GM12874 (cell line): ENCODE measurements around the gene ABI1.

ENCODE experiments used
- TF ChIP-seq, protein P1 (sequence below): IDR thresholded peaks from 2 replicates; pipeline ENCODE4 v1.5.1; 2011; ENCODE audit warnings: low read depth, mild to moderate bottlenecking, control low read depth, low read length, moderate library complexity; ENCODE audit not compliant: insufficient read depth

ABI1 gene

DNA sequence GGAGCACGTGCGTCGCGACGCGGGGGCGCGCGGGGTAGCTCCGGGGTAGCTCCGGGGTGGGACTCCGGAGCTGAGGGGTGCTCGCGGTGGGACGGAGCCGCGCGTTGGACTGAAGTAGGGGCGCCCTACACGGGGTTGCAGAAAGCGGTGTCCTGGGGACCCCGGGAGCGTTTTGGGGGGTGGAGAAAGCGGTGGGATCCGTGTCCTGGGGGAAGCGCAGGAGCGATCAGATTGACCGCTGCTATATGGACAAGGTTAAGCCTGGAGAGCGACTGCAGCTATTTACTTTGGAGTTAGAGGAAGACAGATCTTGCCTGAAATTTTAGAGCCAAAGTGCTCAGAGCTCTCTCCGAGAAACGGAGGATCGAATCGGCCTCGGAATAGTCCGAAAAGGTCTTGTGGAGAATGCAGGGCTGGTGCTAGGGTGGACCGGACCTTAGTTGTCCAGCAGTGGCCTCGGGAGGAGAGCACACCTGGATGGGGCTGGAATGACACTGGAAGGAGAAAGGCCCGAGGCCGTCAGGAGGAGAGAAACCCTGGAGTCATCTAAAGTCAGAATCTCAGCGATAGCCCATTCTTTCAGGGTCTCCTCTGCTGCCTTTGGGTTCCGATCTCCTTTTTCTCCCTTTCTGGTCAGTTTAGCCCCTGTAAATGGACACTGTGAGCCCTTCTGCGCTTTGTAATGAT lies 162.7 kb downstream of the ABI1 start:
- TF ChIP-seq, protein P1, sequence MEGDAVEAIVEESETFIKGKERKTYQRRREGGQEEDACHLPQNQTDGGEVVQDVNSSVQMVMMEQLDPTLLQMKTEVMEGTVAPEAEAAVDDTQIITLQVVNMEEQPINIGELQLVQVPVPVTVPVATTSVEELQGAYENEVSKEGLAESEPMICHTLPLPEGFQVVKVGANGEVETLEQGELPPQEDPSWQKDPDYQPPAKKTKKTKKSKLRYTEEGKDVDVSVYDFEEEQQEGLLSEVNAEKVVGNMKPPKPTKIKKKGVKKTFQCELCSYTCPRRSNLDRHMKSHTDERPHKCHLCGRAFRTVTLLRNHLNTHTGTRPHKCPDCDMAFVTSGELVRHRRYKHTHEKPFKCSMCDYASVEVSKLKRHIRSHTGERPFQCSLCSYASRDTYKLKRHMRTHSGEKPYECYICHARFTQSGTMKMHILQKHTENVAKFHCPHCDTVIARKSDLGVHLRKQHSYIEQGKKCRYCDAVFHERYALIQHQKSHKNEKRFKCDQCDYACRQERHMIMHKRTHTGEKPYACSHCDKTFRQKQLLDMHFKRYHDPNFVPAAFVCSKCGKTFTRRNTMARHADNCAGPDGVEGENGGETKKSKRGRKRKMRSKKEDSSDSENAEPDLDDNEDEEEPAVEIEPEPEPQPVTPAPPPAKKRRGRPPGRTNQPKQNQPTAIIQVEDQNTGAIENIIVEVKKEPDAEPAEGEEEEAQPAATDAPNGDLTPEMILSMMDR, result no peak

DNA sequence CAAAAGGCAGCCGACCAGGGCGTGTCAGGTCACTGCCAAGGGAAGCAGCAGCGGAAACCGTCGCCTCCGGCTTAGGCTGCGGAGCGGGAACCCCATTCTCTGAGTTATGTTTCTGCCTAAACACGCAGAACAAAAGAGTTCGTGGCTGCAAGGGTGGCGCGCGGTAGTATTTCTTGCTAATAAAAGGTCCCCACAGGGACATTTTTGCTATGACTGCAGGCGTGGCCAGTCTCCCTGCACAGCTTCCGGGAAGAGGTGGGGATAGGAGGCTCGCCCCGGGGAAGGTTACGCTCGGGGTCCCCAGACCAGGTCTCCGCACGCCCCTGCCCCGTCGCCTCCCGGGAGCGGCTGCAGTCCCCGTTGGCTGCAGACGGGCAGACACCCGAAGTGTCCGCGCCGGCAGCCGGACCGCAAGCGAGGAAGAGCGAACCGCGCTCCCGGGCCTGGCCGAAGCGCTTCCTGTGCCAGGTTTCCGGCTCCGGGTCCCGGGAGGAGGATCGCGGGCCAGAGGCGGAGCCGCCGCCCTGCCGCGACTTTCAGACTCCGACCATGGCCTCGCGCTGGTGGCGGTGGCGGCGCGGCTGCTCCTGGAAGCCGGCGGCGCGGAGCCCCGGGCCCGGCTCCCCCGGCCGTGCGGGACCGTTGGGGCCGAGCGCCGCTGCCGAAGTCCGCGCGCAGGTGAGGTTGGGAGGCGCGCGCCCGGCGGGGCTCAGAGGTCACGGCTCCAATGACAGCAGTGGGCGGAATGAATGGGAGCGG lies 163.4 kb downstream of the ABI1 start, which contains the start of gene PDSS1:
Gene PDSS1 (plus strand): TSS at position 539 of the 759 bp plus-strand sequence. CDS start 11 bp downstream, at position 550.
- TF ChIP-seq, protein P1, result no peak

DNA sequence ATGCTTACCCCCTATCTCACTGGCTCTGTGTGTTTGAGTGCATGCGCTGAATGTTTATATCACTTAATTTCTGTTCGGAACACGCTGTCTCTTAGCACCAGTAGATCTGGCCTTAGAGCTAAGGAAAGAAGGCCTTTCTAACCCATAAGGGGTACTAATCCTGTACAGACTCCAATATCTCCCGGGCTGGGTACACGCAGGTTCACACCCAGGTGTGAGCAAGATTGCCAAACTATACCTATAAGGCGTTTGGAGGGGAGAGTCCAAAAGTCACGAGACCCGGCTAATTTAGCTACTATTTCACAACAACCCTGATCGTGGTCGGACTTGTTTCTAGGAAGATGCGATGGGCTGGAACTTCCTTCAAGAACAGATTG lies 164.0 kb downstream of the ABI1 start:
- TF ChIP-seq, protein P1, result no peak
